ENCODE results near the gene UBA52.
"Not testable (repeated sequence)": the region's sequence is repeated elsewhere in the genome, so short reads cannot be mapped to it uniquely, and the experiment has no call there.

UBA52 gene

GRCh38 chr19:18593367-18594095 lies 21.9 kb downstream of the UBA52 start:
- DNase-seq = no peak

- DNase-seq = no peak
Measured at GRCh38 chr19:18594096-18594823, 22.6 kb downstream of the UBA52 start.

- DNase-seq = no peak
Measured at GRCh38 chr19:18594824-18595373, 23.2 kb downstream of the UBA52 start.

- DNase-seq = no peak
Measured at GRCh38 chr19:18595475-18595874, 23.8 kb downstream of the UBA52 start.

- no peak for DNase-seq
Measured at GRCh38 chr19:18596752-18597157, 25.1 kb downstream of the UBA52 start.

- no peak for DNase-seq
Measured at GRCh38 chr19:18597809-18598660, 26.4 kb downstream of the UBA52 start.

- no peak for DNase-seq
Measured at GRCh38 chr19:18599485-18599884, 27.8 kb downstream of the UBA52 start.

GRCh38 chr19:18600692-18601397 lies 29.2 kb downstream of the UBA52 start:
- not testable (repeated sequence) for DNase-seq

- DNase-seq = no peak
Measured at GRCh38 chr19:18601875-18602274, 30.2 kb downstream of the UBA52 start.

GRCh38 chr19:18603255-18603957 lies 31.7 kb downstream of the UBA52 start:
- DNase-seq = no peak

GRCh38 chr19:18603958-18604819 lies 32.5 kb downstream of the UBA52 start:
- DNase-seq = no peak

GRCh38 chr19:18604820-18605159 lies 33.1 kb downstream of the UBA52 start:
- no peak for DNase-seq

GRCh38 chr19:18605196-18605545 lies 33.5 kb downstream of the UBA52 start:
- no peak for DNase-seq

- DNase-seq = no peak
Measured at GRCh38 chr19:18605546-18606280, 34.1 kb downstream of the UBA52 start.

- DNase-seq = no peak
Measured at GRCh38 chr19:18606281-18607225, 34.9 kb downstream of the UBA52 start, which contains the start of gene CRLF1. Gene CRLF1, minus strand, starts transcription at chr19:18606799. Its CDS starts 143 bp downstream, at chr19:18606656.

GRCh38 chr19:18607226-18608101 lies 35.8 kb downstream of the UBA52 start:
- no peak for DNase-seq

GRCh38 chr19:18608102-18608804 lies 36.6 kb downstream of the UBA52 start:
- no peak for DNase-seq
